HG03565 (cell line): ENCODE data around the gene RAB11FIP3.
"Not testable (repeated sequence)": the region's sequence is repeated elsewhere in the genome, so short reads cannot be mapped to it uniquely, and the experiment has no call there.

Experiments
- ATAC-seq: cut with Tn5 transposase; IDR thresholded peaks from one replicate; pipeline ENCODE4 v1.9.1; 2021; ENCODE audit warnings: mild to moderate bottlenecking, moderate library complexity; ENCODE audit not compliant: unreplicated experiment

RAB11FIP3 gene

DNA sequence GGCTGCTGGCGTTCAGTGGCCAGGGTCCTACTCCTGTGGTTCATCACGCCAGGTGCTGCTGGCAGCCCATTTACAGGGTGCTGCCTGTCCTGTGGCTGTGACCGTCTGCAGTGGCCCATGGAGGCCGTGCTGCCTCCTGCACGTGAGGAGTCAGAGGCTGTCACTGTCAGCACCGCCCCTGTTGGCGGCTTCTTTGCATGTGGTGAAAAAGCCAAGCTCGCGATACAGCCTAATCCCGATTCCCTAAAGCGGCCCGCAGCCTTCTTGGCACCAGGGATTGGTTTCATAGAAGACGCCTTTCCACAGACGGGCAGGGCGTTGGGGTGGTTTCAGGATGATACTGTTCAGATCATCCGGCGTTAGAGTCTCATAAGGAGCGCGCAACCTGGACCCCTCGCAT lies 35.3 kb downstream of the RAB11FIP3 start:
- no peak for ATAC-seq

DNA sequence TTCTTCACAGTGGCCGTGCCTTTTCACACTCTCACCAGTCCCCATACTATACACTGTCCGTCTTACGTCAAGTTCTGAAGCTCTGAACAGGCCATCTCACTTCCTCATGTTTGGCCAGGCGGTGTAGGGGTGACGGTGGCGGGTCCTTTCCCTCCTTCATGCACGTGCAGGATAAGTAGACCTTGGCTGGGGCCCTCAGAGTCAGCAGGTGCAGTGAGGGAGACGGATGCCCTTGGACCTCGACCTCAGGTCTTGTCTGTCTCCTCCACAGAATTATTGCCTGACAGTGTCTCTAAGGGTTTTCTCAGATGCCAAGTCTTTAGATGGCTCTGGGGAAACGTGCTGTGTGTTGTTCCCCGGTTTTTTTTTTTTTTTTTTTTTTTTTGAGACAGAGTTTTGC lies 37.6 kb downstream of the RAB11FIP3 start:
- ATAC-seq = no peak

DNA sequence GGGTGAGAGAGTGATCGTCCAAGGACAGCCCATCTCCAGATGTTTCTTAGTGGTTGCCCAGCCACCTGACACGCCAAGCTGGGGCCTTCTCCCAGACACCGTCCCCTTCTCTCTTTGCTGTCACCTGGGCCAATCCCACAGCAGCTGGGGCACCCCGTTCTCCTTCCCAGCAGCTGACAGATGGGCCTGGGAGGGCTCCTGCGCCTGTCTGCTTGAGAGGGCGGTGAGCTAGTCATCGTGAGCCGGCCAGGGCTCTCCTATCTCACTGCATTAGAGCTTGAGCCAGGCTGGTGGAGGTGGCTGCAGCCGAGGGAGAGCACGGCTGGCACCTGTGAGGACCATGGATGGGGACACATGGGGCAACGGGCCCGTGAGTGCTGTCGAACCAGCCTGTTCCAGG lies 41.2 kb downstream of the RAB11FIP3 start:
- no peak for ATAC-seq

DNA sequence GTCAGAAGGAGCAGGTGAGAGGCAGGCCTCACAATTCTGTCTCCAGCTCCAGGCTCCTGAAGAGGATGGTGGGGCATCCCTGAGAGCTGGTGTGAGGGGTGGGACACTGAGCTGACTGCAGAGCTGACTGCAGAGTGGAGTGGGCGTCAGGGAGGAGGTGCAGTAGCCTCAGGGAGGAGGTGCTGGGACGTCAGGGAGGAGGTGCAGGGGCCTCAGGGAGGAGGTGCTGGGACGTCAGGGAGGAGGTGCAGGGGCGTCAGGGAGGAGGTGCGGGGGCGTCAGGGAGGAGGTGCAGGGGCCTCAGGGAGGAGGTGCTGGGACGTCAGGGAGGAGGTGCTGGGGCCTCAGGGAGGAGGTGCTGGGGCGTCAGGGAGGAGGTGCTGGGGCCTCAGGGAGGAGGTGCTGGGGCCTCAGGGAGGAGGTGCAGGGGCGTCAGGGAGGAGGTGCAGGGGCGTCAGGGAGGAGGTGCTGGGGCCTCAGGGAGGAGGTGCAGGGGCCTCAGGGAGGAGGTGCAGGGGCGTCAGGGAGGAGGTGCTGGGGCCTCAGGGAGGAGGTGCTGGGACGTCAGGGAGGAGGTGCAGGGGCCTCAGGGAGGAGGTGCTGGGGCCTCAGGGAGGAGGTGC lies 41.9 kb downstream of the RAB11FIP3 start:
- ATAC-seq = not testable (repeated sequence)

DNA sequence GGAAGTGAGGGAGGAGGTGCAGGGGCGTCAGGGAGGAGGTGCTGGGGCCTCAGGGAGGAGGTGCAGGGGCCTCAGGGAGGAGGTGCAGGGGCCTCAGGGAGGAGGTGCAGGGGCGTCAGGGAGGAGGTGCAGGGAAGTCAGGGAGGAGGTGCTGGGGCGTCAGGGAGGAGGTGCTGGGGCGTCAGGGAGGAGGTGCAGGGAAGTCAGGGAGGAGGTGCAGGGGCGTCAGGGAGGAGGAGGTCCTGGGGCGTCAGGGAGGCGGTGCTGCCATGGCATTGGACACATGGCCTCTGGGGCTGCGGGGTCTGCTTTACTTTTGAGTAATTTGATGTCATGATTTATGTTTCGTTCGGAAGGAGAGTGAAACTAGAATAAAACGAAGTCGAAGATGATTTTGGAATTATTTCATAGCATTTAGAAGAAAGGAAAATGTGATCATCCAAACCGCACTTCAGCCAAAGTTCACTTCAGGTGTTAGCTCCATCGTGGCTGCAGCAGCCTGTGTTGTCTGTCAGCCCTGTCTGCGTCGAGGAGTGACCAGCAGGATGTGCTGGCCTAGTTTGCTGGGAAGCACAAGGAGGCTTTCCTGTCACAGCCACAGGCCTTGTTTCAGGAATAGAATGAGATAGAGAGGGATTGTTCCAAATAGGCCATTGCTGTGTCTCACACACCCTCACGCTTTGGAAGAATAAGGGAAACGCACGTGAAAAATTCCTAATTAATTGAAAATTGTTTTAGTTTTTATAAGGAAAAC lies 42.8 kb downstream of the RAB11FIP3 start:
- no peak for ATAC-seq

- not testable (repeated sequence) for ATAC-seq
Observed at GRCh38 chr16:469459-469858, 44.0 kb downstream of the RAB11FIP3 start.

- no peak for ATAC-seq
Observed at GRCh38 chr16:470418-470817, 45.0 kb downstream of the RAB11FIP3 start.

- no peak for ATAC-seq
Observed at GRCh38 chr16:471353-472198, 46.1 kb downstream of the RAB11FIP3 start.

DNA sequence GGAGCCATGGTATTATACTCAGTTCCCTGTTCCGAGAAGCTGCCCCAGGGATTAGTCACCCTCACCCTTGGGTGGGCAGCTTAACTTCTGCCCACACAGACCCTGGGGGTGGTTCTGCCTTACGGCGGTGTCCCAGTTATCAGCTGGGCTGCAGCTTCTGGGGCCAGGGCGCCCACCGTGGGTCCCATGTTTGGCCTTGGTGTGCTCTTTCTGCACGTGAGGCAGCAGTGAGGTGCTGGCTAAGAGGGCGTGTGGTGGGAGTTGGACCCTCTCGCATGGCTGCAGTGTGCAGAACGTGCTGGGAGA lies 46.7 kb downstream of the RAB11FIP3 start:
- no peak for ATAC-seq

DNA sequence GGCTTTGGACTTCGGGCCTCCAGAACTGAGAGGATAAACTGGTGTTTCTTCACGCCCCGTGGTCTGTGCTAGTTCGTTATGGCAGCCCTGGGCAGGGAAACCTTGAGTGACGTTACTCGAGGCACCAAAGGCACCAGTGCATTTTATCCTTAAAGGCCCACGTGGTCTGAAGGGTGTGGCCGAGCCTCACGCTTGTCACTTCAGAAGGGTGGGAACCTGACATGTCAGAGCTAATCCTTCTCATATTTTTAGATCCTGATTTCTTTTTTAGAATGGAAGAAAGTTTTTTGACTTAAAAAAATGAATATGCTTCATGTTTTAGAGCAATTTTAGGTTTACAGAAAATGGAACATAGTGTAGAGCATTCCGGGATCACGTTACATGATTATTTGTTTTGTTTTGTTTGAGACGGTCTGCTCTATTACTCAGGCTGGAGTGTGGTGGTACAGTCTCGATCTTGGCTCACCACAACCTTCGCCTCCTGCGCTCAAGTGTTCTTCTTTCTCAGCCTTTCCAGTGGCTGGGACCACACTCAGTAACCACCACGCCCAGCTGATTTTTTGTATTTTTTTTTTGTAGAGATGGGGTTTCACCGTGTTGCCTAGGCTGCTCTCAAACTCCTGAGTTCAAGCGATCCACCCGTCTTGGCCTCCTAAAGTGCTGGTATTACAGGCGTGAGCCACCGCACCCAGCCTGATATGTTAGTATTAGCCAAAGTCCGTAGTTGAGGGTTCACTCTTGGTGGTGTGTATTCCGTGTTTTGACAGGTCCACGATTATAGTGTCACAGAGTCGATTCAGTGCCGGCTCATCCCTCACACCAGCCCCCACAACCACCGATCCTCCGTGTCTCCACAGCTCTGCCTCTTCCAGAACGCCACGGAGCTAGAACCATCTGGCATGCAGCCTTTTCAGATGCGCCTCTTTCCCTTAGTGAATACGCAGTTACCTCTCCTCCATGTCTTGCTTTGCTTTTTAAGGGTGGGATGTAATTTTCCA lies 47.9 kb downstream of the RAB11FIP3 start:
- no peak for ATAC-seq

- ATAC-seq = no peak
Observed at GRCh38 chr16:474420-475122, 49.1 kb downstream of the RAB11FIP3 start.

DNA sequence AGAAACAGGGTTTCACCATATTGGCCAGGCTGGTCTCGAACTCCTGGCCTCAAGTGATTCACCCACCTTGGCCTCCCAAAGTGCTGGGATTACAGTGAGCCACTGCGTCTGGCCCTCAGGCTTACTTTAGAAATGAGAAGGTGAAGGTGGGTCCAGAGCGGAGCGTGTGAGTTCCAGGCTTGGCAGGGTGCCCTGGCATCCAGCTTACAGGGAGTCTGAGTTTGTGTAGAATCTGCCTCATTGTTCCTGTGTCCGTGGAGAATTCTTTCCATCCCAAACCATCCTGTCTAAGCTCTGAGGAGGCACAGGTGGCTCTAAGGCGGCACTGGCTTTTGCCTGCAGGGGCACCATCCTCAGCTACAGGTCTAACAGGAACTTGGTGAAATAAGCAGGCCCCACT lies 50.6 kb downstream of the RAB11FIP3 start:
- ATAC-seq = no peak

DNA sequence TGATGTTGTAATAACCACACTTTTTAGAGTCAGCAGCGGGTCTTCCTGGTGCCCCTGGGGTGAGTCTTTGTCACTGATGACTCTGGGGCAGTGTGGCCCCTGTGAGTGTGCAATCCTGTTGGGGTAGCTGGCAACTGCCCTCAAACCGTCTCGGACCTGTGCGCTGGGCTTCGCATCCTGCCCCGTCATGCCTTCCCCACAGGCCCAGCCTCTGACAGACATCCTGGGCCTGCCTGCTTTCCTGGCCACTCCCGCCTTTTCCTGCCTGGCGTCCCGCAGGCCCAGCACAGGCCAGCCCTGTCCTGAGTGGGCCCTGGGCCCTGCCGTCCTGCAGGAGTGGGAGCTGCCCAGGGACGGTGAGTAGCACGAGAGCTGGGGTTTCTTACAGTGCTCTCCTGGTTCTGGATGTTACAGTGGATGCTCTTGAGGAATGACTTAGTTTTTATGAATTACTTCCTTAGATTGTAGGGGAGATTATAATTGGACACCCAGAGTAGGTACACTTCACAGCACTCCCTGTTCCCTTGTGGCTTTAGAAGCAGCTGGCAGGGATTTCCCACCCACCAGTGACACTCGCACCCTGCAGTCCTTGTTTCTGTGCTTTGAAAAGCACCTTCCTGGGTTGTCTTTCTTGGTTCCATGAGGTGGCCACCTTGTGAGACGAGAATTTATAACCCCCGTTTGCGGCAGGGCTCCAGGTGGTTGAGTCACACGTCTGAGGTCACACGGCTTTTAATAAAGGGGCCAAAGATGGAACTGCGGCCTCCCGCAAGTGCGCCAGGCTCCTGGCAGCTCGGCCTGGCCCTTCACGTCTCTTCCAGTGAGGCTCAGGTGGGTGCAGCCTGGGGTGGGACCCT lies 52.1 kb downstream of the RAB11FIP3 start:
- no peak for ATAC-seq

GRCh38 chr16:478287-478686 lies 52.8 kb downstream of the RAB11FIP3 start:
- ATAC-seq = not testable (repeated sequence)

DNA sequence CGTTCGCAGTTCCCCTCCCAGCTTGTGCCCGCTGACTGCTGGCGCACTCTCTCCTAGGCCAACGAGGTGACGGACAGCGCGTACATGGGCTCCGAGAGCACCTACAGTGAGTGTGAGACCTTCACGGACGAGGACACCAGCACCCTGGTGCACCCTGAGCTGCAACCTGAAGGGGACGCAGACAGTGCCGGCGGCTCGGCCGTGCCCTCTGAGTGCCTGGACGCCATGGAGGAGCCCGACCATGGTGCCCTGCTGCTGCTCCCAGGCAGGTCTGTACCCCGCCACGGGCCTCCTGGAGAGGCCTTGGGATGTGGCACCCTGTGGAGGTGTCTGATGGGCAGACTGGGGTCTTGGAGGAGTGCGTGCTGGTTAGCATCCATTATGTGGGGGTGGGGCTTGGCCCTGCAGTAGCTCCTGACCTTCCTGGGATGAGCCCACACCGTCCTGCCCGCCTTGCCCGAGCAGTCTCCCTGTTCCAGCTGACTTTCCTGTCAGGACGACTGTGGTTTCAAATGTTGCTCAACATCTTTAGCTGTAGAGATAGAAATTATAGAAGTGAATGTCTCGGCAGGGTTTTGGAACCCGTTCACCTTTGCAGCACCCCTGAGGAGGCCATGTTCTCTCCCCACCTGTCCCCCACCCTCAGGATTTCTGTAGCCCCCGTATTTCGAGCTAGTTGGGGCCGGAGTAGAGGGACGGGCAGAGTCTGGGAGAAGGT lies 57.2 kb downstream of the RAB11FIP3 start:
- no peak for ATAC-seq

DNA sequence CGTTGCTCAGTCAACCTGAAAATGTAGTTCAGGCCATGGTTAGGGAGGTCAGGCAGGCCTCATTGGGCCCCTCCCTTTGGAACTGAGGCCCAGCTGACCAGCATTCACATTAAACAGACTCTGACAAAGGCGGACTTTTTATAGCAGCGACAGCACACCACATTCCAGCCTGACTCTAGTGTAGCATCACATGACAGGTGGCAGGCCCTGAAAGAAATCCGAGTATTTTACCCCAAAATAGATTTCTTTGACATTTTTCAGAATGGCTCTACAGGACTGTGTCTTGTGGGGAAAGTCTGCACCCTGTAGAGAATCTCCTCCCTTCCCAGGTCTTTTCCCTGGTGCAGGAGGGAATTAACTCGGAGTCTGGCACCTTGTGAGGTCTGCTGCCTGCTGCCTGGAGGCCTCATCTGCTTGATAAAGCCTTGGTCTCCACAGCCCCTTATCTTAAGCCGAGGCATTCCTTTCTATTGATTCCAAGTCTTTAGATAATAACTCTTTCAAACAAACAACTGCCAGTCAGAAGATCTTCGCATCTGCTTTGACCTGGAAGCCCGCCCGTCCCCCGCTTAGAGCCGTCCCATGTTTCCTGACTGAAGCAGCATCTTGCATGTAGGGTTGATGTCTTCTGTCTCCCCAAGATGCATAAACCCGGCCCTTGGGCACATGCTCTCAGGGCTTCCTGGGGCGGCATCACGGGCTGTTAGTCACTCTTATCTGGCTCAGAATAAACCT lies 58.1 kb downstream of the RAB11FIP3 start:
- ATAC-seq = no peak

DNA sequence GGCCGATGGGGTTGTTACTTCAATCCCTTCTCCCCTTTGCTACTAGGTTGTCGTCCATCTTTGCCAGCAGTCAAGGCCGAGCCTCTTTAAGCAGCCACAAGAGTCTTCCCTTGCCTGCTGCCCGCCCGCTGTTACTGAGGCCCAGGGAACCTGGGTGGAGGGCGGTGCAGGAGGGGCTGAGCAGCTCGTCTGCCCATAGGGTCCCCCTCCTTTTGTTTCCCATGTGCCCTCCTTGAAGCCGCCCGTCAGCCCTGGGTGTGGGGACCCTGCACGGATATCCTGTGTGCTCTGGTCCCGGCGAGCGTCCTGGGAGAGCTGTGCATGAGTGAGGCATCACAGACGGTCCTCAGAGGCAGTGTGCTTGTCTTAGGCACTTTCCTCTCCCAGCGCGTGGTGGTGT lies 64.2 kb downstream of the RAB11FIP3 start:
- ATAC-seq = no peak

GRCh38 chr16:490768-491167 lies 65.3 kb downstream of the RAB11FIP3 start:
- ATAC-seq = no peak
